ENCODE measurements around the gene CXXC5.
A peak's percentile ranks its signal among the peaks of the same experiment; 100 is the strongest.
"Not testable (repeated sequence)": the region's sequence is repeated elsewhere in the genome, so short reads cannot be mapped to it uniquely, and the experiment has no call there.

Gene CXXC5

GRCh38 chr5:139696894-139697658, 48.9 kb downstream of the CXXC5 start:
- DNase-seq = peak; percentile 46

DNA sequence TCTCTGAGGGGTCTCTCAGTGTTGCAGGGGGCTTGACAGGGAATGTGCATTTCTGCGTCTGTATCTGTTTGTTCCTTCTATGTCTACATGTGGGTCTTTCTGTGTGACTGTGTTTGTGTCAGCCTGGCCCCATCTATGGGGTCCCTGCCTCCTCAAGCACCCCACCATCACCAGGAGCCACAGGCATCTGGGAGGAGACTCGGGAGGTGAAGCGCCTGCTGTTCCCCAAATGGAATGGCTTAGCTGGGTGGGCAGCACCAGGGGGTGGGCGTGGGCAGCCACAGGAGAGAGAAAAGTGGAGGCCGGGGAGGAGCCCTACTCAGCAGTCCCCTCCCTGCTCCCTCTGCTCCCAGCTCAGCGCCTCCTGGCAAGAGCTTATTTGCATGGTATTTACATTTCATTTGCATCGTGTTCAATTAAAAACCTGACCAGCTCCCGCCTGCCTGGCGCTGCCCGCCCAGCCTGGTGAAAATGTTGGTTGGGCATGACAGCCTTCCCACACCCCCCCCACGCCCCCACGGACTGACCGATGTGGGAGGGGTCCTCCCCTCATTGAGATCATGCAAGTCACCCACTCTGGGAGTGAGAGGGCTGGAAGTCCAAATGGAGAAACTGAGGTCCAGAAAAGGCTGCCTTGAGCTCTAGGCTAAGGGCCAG, 50.5 kb downstream of the CXXC5 start:
- DNase-seq = no peak

GRCh38 chr5:139699351-139699750, 51.2 kb downstream of the CXXC5 start:
- DNase-seq = no peak

GRCh38 chr5:139700711-139701055, 52.5 kb downstream of the CXXC5 start:
- no peak for DNase-seq

- no peak for DNase-seq
These were observed 53.0 kb downstream of the CXXC5 start for GRCh38 chr5:139701056-139701741.

- no peak for DNase-seq
These were observed 54.4 kb downstream of the CXXC5 start for GRCh38 chr5:139702548-139702947.

- DNase-seq = no peak
These were observed 56.6 kb downstream of the CXXC5 start for GRCh38 chr5:139704748-139705147.

DNA sequence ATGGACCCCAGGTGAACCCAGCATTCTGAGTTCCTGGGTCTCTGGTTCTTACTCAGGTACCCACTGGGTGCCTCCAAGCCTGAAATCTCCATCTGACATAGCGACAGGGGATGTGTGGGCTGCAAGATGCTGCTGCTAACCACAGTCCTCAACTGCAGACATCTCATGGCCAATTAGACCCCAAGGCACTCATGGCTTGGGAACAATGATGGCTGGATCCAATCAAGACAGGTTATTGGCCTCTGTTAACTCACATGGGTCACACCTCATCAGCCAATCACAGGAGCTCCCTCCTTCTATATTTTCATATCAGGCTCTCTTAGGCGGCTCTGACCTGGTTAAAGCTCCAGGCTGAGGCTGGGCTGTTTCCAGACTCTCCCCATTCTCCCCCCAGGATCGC, 57.0 kb downstream of the CXXC5 start:
- no peak for DNase-seq

GRCh38 chr5:139705655-139706587, 57.8 kb downstream of the CXXC5 start:
- no peak for DNase-seq

- no peak for DNase-seq
These were observed 59.4 kb downstream of the CXXC5 start for GRCh38 chr5:139707445-139708003.

- no peak for DNase-seq
These were observed 60.3 kb downstream of the CXXC5 start for GRCh38 chr5:139708434-139708861.

- DNase-seq = no peak
These were observed 60.9 kb downstream of the CXXC5 start for GRCh38 chr5:139708877-139709581.

GRCh38 chr5:139709582-139710318, 61.6 kb downstream of the CXXC5 start:
- peak; percentile 22 for DNase-seq

DNA sequence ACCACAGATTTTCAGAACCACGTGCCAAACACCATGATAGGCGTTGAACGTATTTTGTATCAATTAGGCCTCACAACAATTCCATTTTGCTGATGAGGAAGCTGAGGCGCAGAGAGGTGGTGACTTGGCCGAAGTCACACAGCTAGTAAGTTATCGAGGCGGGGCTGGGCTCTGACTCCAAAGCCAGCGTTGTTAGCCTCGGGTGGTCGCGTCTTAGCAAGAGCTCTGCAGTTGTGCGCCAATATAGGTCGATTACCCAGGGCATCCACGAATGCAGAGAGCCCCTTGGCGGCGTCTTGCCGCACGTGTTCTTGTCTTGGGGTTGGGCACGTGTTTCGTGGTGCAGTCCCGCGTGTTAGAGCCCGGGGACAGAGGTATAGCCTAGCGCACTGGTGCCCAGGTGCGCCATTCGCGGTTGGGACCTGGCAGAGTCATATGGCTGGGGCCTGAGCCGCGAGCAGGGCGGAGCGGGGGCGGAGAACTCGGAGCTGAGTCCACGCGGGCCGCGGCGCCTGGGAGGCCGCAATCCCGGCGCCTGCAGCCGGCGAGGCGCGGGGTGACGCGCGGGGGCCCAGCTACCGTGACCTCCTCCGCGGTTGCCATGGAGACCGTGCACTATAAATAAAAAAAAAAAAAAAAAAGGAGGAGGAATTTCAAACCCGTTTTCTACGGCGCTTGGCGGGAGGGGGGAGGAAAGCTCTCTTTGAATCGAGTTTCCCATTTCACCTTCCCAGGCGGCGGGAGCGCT, 62.3 kb downstream of the CXXC5 start:
- peak; percentile 61 for DNase-seq

GRCh38 chr5:139711067-139711905, 63.1 kb downstream of the CXXC5 start:
- DNase-seq = peak; percentile 72

GRCh38 chr5:139711906-139712224, 63.7 kb downstream of the CXXC5 start:
- DNase-seq = no peak

DNA sequence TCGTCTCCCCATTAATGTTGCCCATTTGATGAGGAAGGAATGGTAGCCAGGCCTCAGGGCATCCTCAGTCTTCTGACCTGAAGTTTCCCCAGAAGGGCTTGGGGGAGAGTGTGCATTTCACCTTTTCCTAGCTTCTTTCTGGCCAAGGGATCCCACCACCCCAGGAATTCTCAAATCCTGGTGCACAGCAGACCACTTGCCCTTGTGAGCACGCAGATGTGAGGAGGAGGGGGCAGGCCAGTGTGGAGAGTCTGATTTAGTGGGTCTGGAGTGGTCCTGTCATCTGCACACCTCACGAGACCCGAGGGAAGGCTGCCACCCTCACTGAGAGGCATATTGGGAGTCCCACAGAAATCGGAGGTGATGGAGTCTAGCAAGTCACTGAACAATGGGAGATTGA, 64.3 kb downstream of the CXXC5 start:
- DNase-seq = no peak

- not testable (repeated sequence) for DNase-seq
These were observed 65.7 kb downstream of the CXXC5 start for GRCh38 chr5:139713898-139714297.

DNA sequence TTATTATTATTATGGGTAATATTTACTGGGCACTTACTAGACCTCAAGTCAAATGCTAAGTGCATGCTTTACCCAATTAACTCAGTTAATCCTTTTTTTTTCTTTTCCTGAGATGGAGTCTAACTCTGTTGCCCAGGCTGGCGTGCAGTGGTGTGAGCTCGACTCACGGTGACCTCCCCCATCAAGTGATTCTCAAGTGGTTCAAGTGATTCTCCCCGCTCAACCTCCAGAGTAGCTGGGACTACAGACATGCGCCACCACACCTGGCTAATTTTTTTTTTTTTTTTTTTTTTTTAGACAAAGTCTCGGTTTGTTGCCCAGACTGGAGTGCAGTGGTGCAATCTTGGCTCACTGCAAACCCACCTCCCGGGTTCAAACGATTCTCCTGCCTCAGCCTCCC, 69.1 kb downstream of the CXXC5 start:
- no peak for DNase-seq

GRCh38 chr5:139718403-139718802, 70.3 kb downstream of the CXXC5 start:
- not testable (repeated sequence) for DNase-seq

Data from stimulated activated CD4-positive, alpha-beta T cell treated with anti-CD3 and anti-CD28 coated beads, Interleukin-15, amount 100 ng/mL, for 24 hours (primary cell).